ENCODE data around the gene BBLN. TPM values are rescaled to one million over a fixed set of nuclear protein-coding genes. Genes with fewer than 3 reads are reported as not detected.
"Not testable (repeated sequence)": the region's sequence is repeated elsewhere in the genome, so short reads cannot be mapped to it uniquely, and the experiment has no call there.

Gene BBLN
- total RNA-seq, 1 donor from 2014 or later, result 39.0 TPM

GRCh38 chr9:128178806-128179431 lies 18.9 kb downstream of the BBLN start:
- intact Hi-C loops (cut with DNase I), result no loop called here
- no peak overlapping the region for H3K27ac ChIP-seq
- no peak overlapping the region for H3K4me3 ChIP-seq
- TF ChIP-seq, protein P1, sequence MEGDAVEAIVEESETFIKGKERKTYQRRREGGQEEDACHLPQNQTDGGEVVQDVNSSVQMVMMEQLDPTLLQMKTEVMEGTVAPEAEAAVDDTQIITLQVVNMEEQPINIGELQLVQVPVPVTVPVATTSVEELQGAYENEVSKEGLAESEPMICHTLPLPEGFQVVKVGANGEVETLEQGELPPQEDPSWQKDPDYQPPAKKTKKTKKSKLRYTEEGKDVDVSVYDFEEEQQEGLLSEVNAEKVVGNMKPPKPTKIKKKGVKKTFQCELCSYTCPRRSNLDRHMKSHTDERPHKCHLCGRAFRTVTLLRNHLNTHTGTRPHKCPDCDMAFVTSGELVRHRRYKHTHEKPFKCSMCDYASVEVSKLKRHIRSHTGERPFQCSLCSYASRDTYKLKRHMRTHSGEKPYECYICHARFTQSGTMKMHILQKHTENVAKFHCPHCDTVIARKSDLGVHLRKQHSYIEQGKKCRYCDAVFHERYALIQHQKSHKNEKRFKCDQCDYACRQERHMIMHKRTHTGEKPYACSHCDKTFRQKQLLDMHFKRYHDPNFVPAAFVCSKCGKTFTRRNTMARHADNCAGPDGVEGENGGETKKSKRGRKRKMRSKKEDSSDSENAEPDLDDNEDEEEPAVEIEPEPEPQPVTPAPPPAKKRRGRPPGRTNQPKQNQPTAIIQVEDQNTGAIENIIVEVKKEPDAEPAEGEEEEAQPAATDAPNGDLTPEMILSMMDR (IDR thresholded peaks at IDR 0.05), result no peak
- H3K9me3 ChIP-seq, result no peaks in the 10 kb centered on the region
- peaks cover 89% of the 10 kb centered on the region for H3K36me3 ChIP-seq
- no peaks in the 10 kb centered on the region for H3K4me1 ChIP-seq
- ATAC-seq (no peak), DNase-seq (no peak)
- no peaks in the 10 kb centered on the region for H3K27me3 ChIP-seq

GRCh38 chr9:128180001-128180400 lies 19.9 kb downstream of the BBLN start:
- H3K36me3 ChIP-seq, result peaks cover 89% of the 10 kb centered on the region
- H3K9me3 ChIP-seq, result no peaks in the 10 kb centered on the region
- no peak overlapping the region for H3K4me3 ChIP-seq
- TF ChIP-seq, protein P1 (IDR thresholded peaks at IDR 0.05), result no peak
- H3K27me3 ChIP-seq, result no peaks in the 10 kb centered on the region
- ATAC-seq, result no peak
- DNase-seq, result no peak
- H3K27ac ChIP-seq, result no peak overlapping the region
- H3K4me1 ChIP-seq, result no peaks in the 10 kb centered on the region
- intact Hi-C loops (cut with DNase I), result no loop called here

DNA sequence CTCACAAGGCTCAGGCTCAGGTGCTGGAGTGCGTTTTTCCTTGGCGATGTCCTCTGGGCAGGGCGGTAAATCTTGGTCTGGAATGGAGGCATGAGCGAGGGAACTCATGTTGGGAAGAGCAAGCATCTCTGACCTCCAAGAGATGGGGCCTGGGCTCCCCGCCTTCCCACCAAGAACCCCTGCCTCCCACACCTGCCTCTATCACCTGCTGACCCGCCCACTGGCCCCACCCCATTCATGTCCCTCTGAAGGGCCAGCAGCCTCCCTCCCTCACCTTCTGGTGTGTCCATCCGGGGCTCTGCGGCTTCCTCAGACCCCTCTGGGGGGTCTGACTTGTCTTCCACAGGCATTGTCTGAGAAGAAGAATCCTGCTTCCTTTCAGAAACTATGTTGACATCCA lies 20.4 kb downstream of the BBLN start:
- Histone ChIP-seq H3K36me3 (peaks cover 89% of the 10 kb centered on the region), H3K9me3 (no peaks in the 10 kb centered on the region), H3K4me3 (no peak overlapping the region), H3K27me3 (no peaks in the 10 kb centered on the region), H3K4me1 (no peaks in the 10 kb centered on the region), H3K27ac (no peak overlapping the region)
- no peak for ATAC-seq
- intact Hi-C loops (cut with DNase I), result no loop called here
- no peak for DNase-seq
- TF ChIP-seq, protein P1 (IDR thresholded peaks at IDR 0.05), result no peak

DNA sequence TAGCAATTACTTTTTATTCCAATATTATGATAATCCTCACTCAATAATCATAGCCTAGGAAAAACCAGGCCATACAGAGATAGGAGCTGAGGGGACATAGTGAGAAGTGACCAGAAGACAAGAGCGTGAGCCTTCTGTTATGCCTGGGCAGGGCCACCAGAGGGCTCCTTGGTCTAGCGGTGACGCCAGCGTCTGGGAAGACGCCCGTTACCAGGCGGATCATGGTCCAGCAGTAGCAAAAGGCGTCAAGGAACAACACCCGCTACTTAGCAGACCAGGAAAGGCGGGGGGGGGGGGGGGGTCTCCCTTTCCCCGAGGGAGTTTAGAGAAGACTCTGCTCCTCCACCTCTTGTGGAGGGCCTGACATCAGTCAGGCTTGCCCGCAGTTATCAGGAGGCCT lies 21.4 kb downstream of the BBLN start:
- intact Hi-C loops (cut with DNase I); DNase-seq: not testable (repeated sequence)
- peaks cover 84% of the 10 kb centered on the region for H3K36me3 ChIP-seq

GRCh38 chr9:128182893-128183588 lies 23.0 kb downstream of the BBLN start:
- intact Hi-C loops (cut with DNase I), result no loop called here
- H3K9me3 ChIP-seq, result no peaks in the 10 kb centered on the region
- DNase-seq (no peak), ATAC-seq (no peak)
- no peaks in the 10 kb centered on the region for H3K4me1 ChIP-seq
- no peaks in the 10 kb centered on the region for H3K27me3 ChIP-seq
- H3K4me3 ChIP-seq, result no peak overlapping the region
- peaks cover 77% of the 10 kb centered on the region for H3K36me3 ChIP-seq
- TF ChIP-seq, protein P1 (IDR thresholded peaks at IDR 0.05), result no peak
- H3K27ac ChIP-seq, result no peak overlapping the region

More for the DNA sequence above, 21.4 kb downstream of the BBLN start:
- H3K9me3 ChIP-seq, H3K27me3 ChIP-seq, ATAC-seq, H3K4me1 ChIP-seq, H3K27ac ChIP-seq, H3K4me3 ChIP-seq: not testable (repeated sequence)
- TF ChIP-seq, protein P1 (IDR thresholded peaks at IDR 0.05), result peak; percentile 43
